Fibroblast of mammary gland (primary cell): ENCODE results near the gene JUN.

Experiments used
- DNase-seq: peaks from one replicate; pipeline ENCODE4 v3.0.0-alpha.2; 2010; ENCODE audit warnings: low read depth
- H3K4me3 ChIP-seq: 2 replicates; pipeline ENCODE4 v1.5.1; 2011; ENCODE audit warnings: low read depth, mild to moderate bottlenecking, low read length, moderate library complexity; ENCODE audit not compliant: control insufficient read depth
- TF ChIP-seq, protein P1 (sequence below): conservative IDR thresholded peaks from 2 replicates; pipeline ENCODE4 v1.5.1; 2011; ENCODE audit warnings: low read depth, low read length, inconsistent platforms; ENCODE audit not compliant: control insufficient read depth, insufficient read depth

Gene JUN

DNA sequence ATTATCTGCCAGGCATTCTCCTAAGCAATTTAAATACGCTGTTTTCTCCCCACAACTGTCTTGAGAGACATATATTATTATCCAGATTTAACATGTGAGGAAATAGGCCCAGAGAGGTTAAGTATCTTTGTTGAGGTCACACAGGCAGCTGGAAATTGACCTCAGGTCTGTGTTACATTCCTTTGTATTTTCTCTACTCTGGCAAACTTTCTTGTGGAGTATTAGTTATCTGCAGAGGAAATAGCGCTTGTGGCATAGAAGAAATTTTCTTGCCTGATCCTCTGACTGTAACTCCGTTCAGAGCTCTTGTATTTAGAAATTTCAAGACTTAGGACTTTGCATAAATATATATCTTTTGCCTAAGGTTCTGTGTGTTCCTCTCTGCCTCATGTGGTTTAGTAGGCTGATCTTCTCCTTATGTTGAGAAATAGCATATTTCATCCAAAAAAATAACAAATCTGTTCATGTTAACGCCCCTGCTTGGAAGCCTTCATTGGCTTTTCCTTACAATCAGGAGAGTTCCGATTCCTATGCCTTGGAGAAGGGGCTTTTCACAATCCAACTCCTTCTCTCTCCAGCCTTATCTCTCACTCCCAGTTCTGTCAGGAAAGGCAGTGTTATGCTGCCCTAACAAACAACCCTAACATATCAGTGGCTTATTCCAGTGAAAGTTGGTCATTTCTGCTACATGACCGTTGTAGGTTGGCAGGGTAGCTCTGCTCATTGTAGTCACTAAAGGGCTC, 2.5 kb upstream of the JUN start:
- no peak overlapping the region for H3K4me3 ChIP-seq
- peak; percentile 68 for DNase-seq

GRCh38 chr1:58785442-58786058, 1.7 kb upstream of the JUN start:
- peak; percentile 38 for DNase-seq
- peak overlapping the region; percentile 80 for H3K4me3 ChIP-seq
- TF ChIP-seq, protein P1, sequence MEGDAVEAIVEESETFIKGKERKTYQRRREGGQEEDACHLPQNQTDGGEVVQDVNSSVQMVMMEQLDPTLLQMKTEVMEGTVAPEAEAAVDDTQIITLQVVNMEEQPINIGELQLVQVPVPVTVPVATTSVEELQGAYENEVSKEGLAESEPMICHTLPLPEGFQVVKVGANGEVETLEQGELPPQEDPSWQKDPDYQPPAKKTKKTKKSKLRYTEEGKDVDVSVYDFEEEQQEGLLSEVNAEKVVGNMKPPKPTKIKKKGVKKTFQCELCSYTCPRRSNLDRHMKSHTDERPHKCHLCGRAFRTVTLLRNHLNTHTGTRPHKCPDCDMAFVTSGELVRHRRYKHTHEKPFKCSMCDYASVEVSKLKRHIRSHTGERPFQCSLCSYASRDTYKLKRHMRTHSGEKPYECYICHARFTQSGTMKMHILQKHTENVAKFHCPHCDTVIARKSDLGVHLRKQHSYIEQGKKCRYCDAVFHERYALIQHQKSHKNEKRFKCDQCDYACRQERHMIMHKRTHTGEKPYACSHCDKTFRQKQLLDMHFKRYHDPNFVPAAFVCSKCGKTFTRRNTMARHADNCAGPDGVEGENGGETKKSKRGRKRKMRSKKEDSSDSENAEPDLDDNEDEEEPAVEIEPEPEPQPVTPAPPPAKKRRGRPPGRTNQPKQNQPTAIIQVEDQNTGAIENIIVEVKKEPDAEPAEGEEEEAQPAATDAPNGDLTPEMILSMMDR, result no peak

More for the DNA sequence above, 2.5 kb upstream of the JUN start:
- TF ChIP-seq, protein P1, result no peak

GRCh38 chr1:58784758-58785441, 1.1 kb upstream of the JUN start:
- peak overlapping the region; percentile 80 for H3K4me3 ChIP-seq
- TF ChIP-seq, protein P1, result peak; percentile 79
- DNase-seq, result peak; percentile 92

GRCh38 chr1:58783090-58783992, 506 bp downstream of the JUN start:
- TF ChIP-seq, protein P1, result no peak
- peak overlapping the region; percentile 96 for H3K4me3 ChIP-seq
- peak; percentile 34 for DNase-seq

GRCh38 chr1:58782178-58783089, 1.4 kb downstream of the JUN start:
- peak overlapping the region; percentile 96 for H3K4me3 ChIP-seq
- DNase-seq, result no peak
- TF ChIP-seq, protein P1, result no peak
